H1 (cell line): ENCODE results near the gene FHDC1. TPM values are rescaled to one million over a fixed set of nuclear protein-coding genes. Genes with fewer than 3 reads are reported as not detected.

Experiments
- BACH1 ChIP-seq: IDR thresholded peaks from 2 replicates; pipeline ENCODE4 v1.6.1; 2012; ENCODE audit warnings: low read length, improper control_type of control experiment
- CEBPB ChIP-seq: IDR thresholded peaks from 2 replicates; pipeline ENCODE4 v1.6.1; 2012; ENCODE audit warnings: low read depth, low read length
- FOSL1 ChIP-seq: IDR thresholded peaks from 2 replicates; pipeline ENCODE4 v1.6.1; 2011; ENCODE audit warnings: mild to moderate bottlenecking, low read depth, low read length, moderate library complexity; ENCODE audit not compliant: insufficient read depth
- KDM5A ChIP-seq: fragments of 200-600 bp; IDR thresholded peaks from 2 replicates; pipeline ENCODE4 v1.7.1; 2012; ENCODE audit warnings: mild to moderate bottlenecking, low read length, inconsistent platforms, mixed read lengths
- NANOG ChIP-seq: IDR thresholded peaks from 2 replicates; pipeline ENCODE4 v1.6.1; 2011; ENCODE audit warnings: low read length, low read depth, mild to moderate bottlenecking, inconsistent platforms; ENCODE audit not compliant: insufficient read depth, poor library complexity, severe bottlenecking
- POLR2AphosphoS5 ChIP-seq: IDR thresholded peaks from 2 replicates; pipeline ENCODE4 v1.6.1; 2011; ENCODE audit warnings: low read depth, low read length
- RFX5 ChIP-seq: IDR thresholded peaks from 2 replicates; pipeline ENCODE4 v1.6.1; 2011; ENCODE audit warnings: low read depth, low read length, improper control_type of control experiment, borderline replicate concordance
- SAP30 ChIP-seq: fragments of 300-600 bp; sonication (generic); IDR thresholded peaks from 2 replicates; pipeline ENCODE4 v1.7.1; 2012; ENCODE audit warnings: low read length, moderate library complexity, mild to moderate bottlenecking, inconsistent platforms; ENCODE audit not compliant: insufficient read depth, insufficient replicate concordance
- YY1 ChIP-seq: IDR thresholded peaks from 2 replicates; pipeline ENCODE4 v1.6.1; 2011; ENCODE audit warnings: low read depth, mild to moderate bottlenecking, low read length
- polyA plus RNA-seq, 7 experiments: library from polyadenylated mRNA; depleted of rRNA in 3 of 7; stranded (reverse) in 5 of 7; unstranded in 2 of 7; fragments of >200 nt in 5 of 7; fragments of 200-250 nt in 2 of 7; gene quantifications; 1 replicate in 5 of 7; 2 replicates in 1 of 7; 4 replicates in 1 of 7; pipeline versions ENCODE4 v1.2.1 to v1.2.3, GENCODE V29; 2011 to 2013; ENCODE audit warnings: missing spikeins in 2 of 7, mixed read lengths in 2 of 7
- total RNA-seq: library from RNA; stranded (reverse); fragmentation: NEBNext Ultra II Directional; extraction: Animal tissue kit (Norgen Biotek cat#: 25700); gene quantifications from 2 replicates; pipeline ENCODE4 v1.2.1, GENCODE V29; 2021

The FHDC1 gene
- total and polyA plus RNA-seq, 2 of the 8 experiments (the other 6 are each of a cell fraction or from before 2014, with no cell fraction given): 6.4 to 28.6 TPM

DNA sequence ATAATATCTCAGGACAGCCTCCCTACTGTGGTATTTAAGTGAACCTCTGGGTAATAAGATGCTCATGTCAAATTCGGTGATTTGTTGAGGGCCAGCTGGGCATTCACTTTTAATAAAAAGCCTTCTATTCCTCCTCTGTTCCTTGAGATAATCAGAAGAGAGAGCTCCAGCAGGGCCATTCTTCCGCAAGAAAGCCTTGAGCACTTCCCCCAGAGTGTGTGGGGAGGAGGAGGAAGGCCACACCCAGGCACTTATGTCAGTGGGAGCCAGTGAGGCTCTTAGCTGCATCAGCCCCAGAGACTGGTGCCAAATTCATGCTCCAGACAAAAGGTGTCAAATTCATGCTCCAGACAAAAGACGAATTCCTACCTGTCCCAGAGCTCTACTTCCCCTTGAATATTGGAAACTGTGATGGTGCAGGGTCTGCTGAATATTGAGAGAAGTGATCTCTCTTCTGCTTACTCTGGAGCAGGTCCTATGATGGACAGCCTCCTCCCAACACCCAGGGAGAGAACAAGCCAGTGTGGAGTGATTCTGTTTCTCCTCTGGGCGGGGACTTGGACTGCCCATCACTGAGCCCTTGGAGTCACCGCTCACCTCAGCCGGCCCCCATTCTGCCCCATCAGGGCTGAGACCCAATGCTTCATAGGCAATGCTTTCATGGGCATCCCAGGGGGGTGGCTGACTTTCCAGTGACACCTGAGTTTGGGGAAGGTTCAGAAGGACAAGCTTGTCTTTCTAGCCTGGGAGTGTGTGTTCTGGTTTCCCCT is 68.1 kb downstream of the FHDC1 start (continued):
- no peak for TF ChIP-seq POLR2AphosphoS5
- no peak for TF ChIP-seq BACH1
- TF ChIP-seq YY1: no peak
- TF ChIP-seq NANOG: no peak
- no peak for TF ChIP-seq KDM5A
- no peak for TF ChIP-seq RFX5
- TF ChIP-seq SAP30: no peak
- no peak for TF ChIP-seq FOSL1
- TF ChIP-seq CEBPB: no peak
